Cardiac fibroblast (primary cell): ENCODE measurements around the gene SLC17A8.

Source experiments
- DNase-seq, 2 donors: peaks; one replicate each; pipeline versions ENCODE4 v3.0.0 to v3.0.0-alpha.2; 2010; ENCODE audit warnings: low read depth in 2 of 2
- H3K4me3 ChIP-seq, 2 donors: replicated peaks in 1 of 2; 1 replicate in 1 of 2; 2 replicates in 1 of 2; pipeline ENCODE4 v1.5.1; 2011; ENCODE audit warnings: low read depth in 2 of 2, low read length in 2 of 2, mild to moderate bottlenecking in 2 of 2, moderate library complexity in 1 of 2
- TF ChIP-seq, protein P1 (sequence below): IDR thresholded peaks from one replicate; pipeline ENCODE4 v1.5.1; 2011; ENCODE audit warnings: low read depth, mild to moderate bottlenecking, low read length, inconsistent platforms

The SLC17A8 gene

DNA sequence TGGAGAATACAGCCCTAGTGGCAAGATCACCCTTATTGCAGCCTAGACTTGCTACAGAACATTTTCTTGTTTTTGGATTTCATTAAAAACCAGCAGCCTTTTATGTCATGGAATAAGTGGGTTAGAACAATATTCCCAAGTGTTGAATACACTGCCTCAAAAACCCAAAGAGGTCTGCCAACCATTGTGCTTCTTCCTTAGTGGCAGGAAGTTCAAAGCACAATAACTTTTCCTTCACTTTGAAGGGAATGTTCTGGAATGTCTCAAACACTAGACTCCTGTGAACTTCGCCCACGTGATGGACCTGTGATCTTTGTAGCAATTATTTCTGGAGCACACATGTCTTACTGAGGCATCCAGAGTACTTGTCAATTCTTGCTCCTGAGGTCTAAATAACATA is 8.5 kb downstream of the SLC17A8 start:
- TF ChIP-seq, protein P1, sequence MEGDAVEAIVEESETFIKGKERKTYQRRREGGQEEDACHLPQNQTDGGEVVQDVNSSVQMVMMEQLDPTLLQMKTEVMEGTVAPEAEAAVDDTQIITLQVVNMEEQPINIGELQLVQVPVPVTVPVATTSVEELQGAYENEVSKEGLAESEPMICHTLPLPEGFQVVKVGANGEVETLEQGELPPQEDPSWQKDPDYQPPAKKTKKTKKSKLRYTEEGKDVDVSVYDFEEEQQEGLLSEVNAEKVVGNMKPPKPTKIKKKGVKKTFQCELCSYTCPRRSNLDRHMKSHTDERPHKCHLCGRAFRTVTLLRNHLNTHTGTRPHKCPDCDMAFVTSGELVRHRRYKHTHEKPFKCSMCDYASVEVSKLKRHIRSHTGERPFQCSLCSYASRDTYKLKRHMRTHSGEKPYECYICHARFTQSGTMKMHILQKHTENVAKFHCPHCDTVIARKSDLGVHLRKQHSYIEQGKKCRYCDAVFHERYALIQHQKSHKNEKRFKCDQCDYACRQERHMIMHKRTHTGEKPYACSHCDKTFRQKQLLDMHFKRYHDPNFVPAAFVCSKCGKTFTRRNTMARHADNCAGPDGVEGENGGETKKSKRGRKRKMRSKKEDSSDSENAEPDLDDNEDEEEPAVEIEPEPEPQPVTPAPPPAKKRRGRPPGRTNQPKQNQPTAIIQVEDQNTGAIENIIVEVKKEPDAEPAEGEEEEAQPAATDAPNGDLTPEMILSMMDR = no peak
- no peak for DNase-seq
- H3K4me3 ChIP-seq = no peak overlapping the region

DNA sequence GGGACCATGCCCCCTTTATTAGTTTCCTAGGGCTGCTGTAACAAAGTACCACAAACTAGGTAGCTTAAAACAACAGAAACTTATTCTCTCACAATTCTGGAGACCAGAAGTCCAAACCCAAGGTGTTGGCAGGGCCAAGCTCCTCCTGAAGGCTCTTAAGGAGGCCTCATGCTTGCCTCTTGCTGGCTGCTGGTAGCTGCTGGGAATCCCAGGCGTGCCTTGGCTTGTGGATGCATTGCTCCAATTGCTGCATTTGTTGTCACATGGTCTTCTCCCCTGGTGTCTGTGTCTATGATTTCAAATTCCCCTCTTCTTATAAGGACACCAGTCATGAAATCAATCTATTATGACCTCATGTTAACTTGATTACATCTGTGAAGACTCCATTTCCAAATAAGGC is 11.2 kb downstream of the SLC17A8 start:
- TF ChIP-seq, protein P1 = no peak
- H3K4me3 ChIP-seq = no peak overlapping the region
- no peak for DNase-seq

DNA sequence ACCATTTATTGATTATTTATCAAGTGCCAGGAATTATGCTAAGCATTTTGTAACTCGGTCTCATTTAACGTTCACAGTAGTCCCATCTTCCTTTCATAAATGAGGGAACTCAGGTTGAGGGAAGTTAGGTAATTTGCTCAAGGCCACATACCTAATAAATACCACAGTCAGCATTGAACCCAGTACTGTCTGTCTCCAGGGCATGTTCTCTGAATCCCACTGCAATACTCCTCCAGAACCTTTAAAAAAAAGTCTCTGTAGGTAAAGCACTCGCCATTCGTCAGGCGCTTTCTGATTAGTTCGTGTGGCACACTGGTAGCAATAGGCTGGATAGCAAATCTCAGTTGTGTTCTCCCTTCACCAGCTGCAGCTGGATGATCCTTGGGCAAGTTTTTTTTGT is 14.3 kb downstream of the SLC17A8 start:
- no peak for DNase-seq
- no peak overlapping the region for H3K4me3 ChIP-seq
- TF ChIP-seq, protein P1 = no peak

DNA sequence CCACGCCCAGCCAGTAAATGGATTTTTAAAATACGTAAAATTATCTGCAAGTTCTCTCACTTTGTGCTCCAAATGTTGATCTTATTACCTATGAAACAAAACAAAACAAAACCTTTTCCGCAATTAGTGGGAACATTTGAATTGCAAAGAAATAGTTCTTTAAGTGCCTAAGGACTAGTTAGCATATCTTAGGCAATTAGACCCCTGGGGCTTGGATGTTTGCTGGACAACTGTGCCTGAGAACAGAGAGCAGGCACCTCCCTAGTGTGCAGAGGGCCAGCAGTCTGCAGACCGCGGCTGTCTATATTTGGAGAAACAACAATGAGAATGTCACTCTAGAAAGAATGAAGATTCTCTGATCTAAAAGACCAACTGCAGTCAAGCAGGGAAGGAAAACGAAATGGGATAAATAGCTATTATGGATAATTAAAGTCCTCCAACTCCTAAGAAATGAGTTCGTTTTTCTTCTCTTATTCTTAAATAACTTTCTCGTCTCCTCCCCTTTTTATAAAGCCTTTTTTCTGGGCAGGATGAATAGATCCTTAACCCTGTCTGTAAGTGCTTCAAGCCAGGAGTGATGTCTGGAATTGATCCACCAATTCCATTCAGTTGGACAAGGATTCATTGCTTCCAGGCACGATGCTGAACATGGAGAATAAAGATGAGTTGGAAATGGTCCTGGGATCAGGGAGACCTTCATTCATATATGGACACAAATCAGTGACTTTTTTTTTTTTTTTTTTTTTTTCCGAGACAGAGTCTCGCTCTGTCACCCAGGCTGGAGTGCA is 16.2 kb downstream of the SLC17A8 start:
- no peak for DNase-seq
- TF ChIP-seq, protein P1 = no peak
- H3K4me3 ChIP-seq = no peak overlapping the region

DNA sequence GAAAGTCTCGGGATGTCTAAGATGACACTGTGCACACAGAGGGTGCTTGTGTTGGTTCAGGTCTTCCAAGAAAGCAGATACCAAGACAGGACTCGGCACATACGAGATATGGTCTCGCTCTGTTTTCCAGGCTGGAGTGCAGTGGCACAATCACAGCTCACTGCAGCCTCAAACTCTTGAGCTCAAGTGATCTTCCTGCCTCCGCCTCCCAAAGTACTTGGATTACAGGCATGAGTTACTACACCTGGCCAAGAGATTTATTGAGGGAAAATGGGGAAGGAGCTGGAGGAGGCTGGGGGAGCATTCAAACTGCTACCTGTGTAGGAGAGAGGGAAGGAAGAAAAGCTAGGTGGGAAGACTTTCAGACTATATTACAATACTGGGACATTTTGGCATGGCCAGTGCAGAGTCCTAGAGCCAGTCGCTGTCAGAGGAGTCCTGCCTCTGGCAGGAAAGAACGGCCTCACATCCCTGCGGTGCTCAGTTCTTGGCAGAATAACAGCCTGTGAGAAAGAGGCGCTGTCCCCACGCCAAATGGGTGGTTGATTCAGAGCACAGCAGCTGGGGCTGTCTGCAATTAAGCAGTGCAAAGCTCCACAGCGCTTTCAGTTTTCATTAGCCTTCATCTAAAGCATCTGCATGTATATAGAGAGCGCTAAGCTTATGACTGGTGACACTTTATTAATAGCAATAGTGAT is 18.3 kb downstream of the SLC17A8 start:
- no peak overlapping the region for H3K4me3 ChIP-seq
- TF ChIP-seq, protein P1 = no peak
- DNase-seq = peak; percentile 41 to 76

DNA sequence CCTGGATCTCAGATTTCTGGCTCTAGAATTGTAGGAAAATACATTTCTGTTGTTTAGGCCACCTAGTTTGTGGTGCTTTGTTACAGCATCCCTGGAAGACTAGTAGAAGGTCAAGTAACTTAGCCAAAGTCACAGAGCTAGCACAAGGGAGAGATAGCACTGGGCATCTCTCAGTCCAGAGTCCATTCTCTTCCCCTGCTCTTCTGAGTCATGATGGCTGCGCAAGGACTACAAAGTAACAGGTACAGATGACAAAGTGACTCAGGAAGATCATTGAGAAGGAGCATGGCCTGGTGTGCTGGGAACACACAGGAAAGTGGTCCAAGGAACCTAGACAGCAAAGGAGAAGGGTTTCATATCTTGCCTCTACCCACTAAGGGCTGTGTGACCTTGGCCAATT is 19.3 kb downstream of the SLC17A8 start:
- H3K4me3 ChIP-seq = no peak overlapping the region
- DNase-seq = no peak
- TF ChIP-seq, protein P1 = no peak
